Naive B cell (primary cell): Measurements from ENCODE around the gene MAP4K2. TPM values are rescaled to one million over a fixed set of nuclear protein-coding genes. Genes with fewer than 3 reads are reported as not detected.

Experiments used
- ATAC-seq, 2 donors: fragments of 150-1000 bp; cut with Tn5 transposase; 2 replicates each; pipeline ENCODE4 v1.10.0; 2021; ENCODE audit warnings: low read depth in 2 of 2, mild to moderate bottlenecking in 2 of 2, moderate library complexity in 2 of 2
- DNase-seq: peaks from one replicate; pipeline ENCODE4 v3.0.0; 2022
- H3K27ac Mint-ChIP-seq, 6 donors: one replicate each; pipeline ENCODE4 v1.8.0; 2020 to 2022; ENCODE audit warnings: mild to moderate bottlenecking in 6 of 6, mixed read lengths in 6 of 6, moderate library complexity in 5 of 6, inconsistent platforms in 2 of 6
- H3K27me3 Mint-ChIP-seq, 3 donors: one replicate each; pipeline ENCODE4 v1.8.0; 2021 to 2022; ENCODE audit warnings: mixed read lengths in 3 of 3, mild to moderate bottlenecking in 1 of 3
- H3K36me3 Mint-ChIP-seq, 2 donors: one replicate each; pipeline ENCODE4 v1.8.0; 2020 to 2022; ENCODE audit warnings: mixed read lengths in 2 of 2, inconsistent platforms in 1 of 2, mild to moderate bottlenecking in 1 of 2
- H3K4me1 Mint-ChIP-seq, 3 donors: one replicate each; pipeline ENCODE4 v1.8.0; 2020 to 2022; ENCODE audit warnings: mixed read lengths in 3 of 3, inconsistent platforms in 1 of 3, mild to moderate bottlenecking in 1 of 3, moderate library complexity in 1 of 3
- H3K4me3 Mint-ChIP-seq, 8 donors: one replicate each; pipeline ENCODE4 v1.8.0; 2020 to 2022; ENCODE audit warnings: mild to moderate bottlenecking in 8 of 8, mixed read lengths in 8 of 8, moderate library complexity in 8 of 8, inconsistent platforms in 2 of 8
- H3K9me3 Mint-ChIP-seq, 7 donors: one replicate each; pipeline ENCODE4 v1.8.0; 2020 to 2022; ENCODE audit warnings: mixed read lengths in 7 of 7, mild to moderate bottlenecking in 5 of 7, inconsistent platforms in 2 of 7, moderate library complexity in 1 of 7
- polyA plus RNA-seq, 6 donors: library from polyadenylated mRNA; unstranded; fragments of 300-500 nt; fragmentation: Illumina TruSeq; gene quantifications; one replicate each; pipeline ENCODE4 v1.2.3, GENCODE V29; 2021; ENCODE audit warnings: low read depth in 6 of 6

MAP4K2 gene
- polyA plus RNA-seq, 6 donors from 2014 or later, result 29.8 to 65.0 (median 39.7) TPM

DNA sequence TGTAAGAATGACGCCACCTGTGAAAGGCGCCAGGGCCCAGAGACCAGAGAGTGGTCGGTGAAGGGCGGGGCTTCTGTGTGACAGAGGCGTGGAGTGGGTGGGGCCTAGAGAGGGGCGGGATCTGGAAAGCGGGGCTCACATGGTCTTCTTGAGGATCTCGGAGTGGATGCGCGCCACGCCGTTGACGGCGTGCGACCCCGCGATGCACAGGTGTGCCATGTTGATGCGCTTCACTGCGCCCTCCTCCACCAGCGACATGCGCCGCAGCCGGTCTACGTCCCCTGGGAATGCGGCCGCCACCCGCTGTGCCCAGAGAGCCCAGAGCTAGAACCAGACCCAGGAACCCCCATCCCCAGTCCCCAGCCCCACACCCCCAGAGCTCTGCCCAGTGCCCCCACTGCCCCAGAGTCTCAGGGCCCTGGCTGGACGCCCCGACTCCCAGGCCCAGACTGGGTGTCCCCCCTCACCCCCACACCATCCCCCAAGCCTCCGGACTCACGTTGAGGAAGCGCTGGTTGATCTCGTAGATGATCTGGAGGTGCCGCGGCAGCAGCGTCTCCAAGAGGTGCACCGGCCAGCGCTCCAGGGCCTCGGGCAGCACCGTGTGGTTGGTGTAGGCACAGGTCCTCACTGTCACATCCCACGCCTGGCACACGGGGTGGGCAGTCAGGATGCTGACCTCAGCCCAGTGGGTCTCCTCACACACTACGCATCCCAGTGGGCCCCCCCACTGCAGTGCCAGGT lies 49.5 kb downstream of the MAP4K2 start:
- Mint-ChIP-seq H3K36me3 (peaks cover 0 to 25% of the 10 kb centered on the region in 2 donors), H3K27ac (peak overlapping the region in 2 of 6 donors; percentile 57 to 70), H3K9me3 (no peaks in the 10 kb centered on the region), H3K4me3 (no peak overlapping the region), H3K27me3 (no peaks in the 10 kb centered on the region), H3K4me1 (peaks cover 23 to 41% (median 26%) of the 10 kb centered on the region in 3 donors)
- ATAC-seq, result no peak
- DNase-seq, result no peak

DNA sequence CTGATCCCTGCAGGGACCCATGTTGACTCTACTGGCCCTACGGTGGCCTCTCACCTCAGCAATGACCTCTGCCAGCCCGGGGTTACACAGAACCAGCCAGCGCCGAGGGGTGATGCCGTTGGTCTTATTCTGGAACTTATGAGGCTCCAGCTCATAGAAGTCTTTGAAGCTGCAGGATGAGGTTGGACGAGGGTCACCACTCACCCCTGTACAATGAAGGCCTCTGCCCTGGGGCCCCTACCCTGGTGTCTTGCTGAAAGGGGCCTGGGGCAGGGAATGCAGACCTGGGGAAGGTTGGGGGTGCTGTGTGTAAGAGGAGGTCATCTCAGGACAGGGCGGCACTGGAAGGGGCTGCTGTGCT lies 50.0 kb downstream of the MAP4K2 start:
- Mint-ChIP-seq H3K36me3 (peaks cover 0 to 25% of the 10 kb centered on the region in 2 donors), H3K4me1 (peaks cover 27 to 47% (median 29%) of the 10 kb centered on the region in 3 donors), H3K27me3 (no peaks in the 10 kb centered on the region), H3K9me3 (no peaks in the 10 kb centered on the region), H3K27ac (peak overlapping the region in 1 of 6 donors; percentile 57), H3K4me3 (no peak overlapping the region)
- DNase-seq (no peak), ATAC-seq (no peak)

DNA sequence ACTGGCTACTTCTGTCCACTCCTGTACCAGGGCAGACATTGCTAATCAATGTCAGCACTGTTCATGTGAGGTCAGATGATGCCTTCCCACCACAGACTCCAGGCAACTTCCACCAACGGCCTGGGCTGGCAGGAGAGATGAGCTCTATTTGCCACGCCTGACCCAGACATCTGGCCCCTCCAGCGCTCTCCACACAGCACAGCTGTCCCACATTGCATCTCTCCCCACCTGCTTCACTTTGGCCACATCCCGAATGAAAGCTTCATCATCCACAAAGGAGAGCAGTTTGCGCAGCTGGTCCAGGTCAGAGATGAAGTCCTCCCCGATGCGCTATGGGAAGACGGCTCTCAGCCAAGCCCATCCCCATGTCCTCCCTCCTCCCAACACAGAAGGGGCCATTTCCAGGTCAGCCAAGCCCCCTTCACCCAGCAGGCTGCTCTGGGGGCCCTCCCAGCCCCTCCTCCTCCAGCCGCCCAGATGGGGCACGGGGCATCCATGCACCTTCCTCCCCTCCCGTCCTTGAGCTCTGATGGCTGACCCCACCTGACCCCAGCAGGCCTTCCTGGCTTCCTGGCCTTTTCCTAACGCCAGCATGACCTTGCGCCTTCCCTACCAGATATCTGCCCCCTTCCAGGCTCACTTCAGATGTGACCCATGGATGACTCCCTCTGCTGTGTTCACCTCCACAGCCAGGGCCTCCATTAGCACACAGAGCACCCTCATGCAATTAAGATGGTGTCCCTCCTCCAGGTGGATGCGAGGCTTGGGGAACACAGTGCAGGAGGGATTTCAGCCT lies 50.6 kb downstream of the MAP4K2 start:
- no peaks in the 10 kb centered on the region for H3K9me3 Mint-ChIP-seq
- H3K27me3 Mint-ChIP-seq, result no peaks in the 10 kb centered on the region
- peak overlapping the region in 2 of 6 donors; percentile 57 to 79 for H3K27ac Mint-ChIP-seq
- peak overlapping the region in 2 of 8 donors; percentile 37 to 60 for H3K4me3 Mint-ChIP-seq
- no peak for DNase-seq
- H3K4me1 Mint-ChIP-seq, result peaks cover 29 to 49% (median 32%) of the 10 kb centered on the region in 3 donors
- ATAC-seq, result no peak
- peaks cover 0 to 25% of the 10 kb centered on the region in 2 donors for H3K36me3 Mint-ChIP-seq

DNA sequence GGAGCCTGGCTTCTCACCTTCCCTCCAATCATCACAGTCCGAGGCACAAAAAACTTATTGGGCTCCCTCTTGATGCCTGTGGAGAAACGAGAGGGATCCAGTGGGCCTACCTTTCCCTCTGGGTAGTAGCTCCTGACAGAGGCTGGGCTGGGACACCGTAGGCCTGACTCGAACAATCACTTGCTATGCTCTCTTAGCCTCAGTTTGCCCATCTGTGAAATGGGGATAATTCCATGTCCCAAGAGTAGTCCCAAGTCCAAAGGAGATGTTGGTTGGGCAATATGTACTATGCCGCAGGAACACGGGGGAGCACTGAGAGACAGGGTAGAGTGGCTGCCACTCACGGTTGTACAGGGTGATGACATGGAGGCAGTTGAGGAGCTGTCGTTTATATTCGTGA lies 51.4 kb downstream of the MAP4K2 start:
- Mint-ChIP-seq H3K36me3 (peaks cover 0 to 25% of the 10 kb centered on the region in 2 donors), H3K4me3 (no peak overlapping the region), H3K27me3 (no peaks in the 10 kb centered on the region), H3K9me3 (no peaks in the 10 kb centered on the region), H3K4me1 (peaks cover 27 to 55% (median 39%) of the 10 kb centered on the region in 3 donors), H3K27ac (peak overlapping the region in 1 of 6 donors; percentile 71)
- no peak for ATAC-seq
- DNase-seq, result no peak

DNA sequence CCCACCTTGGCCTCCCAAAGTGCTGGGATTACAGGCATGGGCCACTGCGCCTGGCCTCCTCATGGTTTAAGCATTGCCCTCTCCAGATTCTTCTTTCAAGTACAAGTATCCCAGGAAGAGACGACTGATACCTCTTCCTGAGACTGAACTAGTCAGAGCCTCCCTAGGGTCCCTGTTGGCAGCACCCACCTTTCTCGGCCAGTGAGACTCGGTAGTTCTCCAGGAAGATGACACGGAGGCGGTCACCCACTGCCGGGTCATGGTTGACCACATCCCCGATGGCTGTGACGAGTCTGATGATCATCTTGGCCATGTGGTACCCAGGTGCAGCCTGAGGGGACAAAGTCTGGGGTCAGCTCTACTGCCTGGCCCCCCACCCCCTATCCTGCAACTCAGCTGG lies 51.9 kb downstream of the MAP4K2 start:
- DNase-seq, result no peak

DNA sequence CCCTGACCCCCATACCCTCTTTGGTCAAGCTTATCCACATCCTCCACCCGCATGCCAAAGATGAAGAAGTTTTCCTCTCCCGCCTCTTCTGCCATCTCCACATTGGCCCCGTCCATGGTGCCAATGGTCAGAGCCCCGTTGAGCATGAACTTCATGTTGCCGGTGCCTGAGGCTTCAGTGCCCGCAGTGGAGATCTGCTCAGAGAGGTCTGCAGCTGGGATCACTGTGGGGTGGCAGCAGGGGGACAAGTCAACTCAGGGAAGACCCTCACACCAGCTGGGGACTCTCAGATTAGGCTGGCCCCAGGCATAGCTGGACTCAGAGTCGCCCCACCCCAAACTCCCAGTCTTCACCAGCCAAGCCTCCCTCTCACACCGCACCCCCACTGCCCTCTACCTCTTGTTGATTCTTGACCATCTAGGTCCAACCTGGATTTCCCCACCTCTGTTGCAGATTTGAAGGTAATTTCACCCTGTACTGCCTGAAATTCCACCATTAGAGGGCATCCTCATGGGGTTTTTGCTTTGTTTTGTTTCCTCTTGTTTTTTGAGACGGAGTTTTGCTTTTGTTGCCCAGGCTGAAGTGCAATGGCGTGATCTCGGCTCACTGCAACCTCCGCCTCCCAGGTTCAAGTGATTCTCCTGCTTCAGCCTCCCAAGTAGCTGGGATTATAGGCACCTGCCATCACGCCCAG lies 52.5 kb downstream of the MAP4K2 start:
- Mint-ChIP-seq H3K4me1 (peaks cover 31 to 60% (median 50%) of the 10 kb centered on the region in 3 donors), H3K36me3 (peaks cover 0 to 25% of the 10 kb centered on the region in 2 donors), H3K4me3 (peak overlapping the region in 5 of 8 donors; percentile 40 to 83 (median 55)), H3K9me3 (no peaks in the 10 kb centered on the region), H3K27me3 (no peaks in the 10 kb centered on the region), H3K27ac (peak overlapping the region in 4 of 6 donors; percentile 58 to 72 (median 69))
- ATAC-seq (no peak), DNase-seq (no peak)

More for the DNA sequence above, 51.9 kb downstream of the MAP4K2 start:
- Mint-ChIP-seq H3K4me1 (peaks cover 30 to 60% (median 43%) of the 10 kb centered on the region in 3 donors), H3K36me3 (peaks cover 0 to 25% of the 10 kb centered on the region in 2 donors), H3K9me3 (no peaks in the 10 kb centered on the region), H3K27ac (peak overlapping the region in 1 of 6 donors; percentile 67), H3K27me3 (no peaks in the 10 kb centered on the region), H3K4me3 (no peak overlapping the region)
- ATAC-seq, result no peak

DNA sequence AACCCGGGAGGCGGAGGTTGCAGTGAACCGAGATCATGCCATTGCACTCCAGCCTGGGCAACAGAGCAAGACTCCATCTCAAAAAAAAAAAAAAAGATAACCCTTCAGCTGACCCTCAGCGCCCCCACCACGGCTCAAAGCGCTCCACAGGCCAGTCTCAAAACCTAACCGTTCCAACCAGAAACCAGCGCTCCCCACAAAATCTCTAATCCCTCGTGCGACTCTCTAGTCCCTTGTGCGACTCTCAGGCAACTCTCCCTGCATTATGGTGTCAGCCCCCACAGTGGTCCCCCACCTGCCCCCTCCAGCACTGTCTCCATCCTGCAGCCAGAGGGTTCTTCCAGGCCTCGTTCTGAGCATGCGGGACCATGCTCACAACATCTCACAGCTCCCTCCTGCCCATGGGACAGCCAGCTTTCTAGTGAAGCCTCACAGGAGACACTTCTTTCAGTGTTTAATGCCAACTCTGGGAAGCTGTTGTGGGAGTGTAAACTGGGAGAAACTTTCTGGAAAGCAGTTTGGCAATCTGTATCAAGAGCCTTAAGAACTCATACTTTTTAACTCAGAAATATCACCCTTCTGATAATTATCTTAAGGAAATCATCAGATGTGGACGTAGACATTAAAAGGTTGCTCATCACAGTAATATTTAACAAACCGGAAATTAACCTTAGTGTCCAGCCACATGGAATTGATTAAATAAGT lies 54.9 kb downstream of the MAP4K2 start:
- no peak for ATAC-seq
- H3K36me3 Mint-ChIP-seq, result peaks cover 0 to 18% of the 10 kb centered on the region in 2 donors
- no peak for DNase-seq
- H3K27ac Mint-ChIP-seq, result peak overlapping the region in 4 of 6 donors; percentile 38 to 99 (median 90)
- peak overlapping the region in 6 of 8 donors; percentile 33 to 92 (median 60) for H3K4me3 Mint-ChIP-seq
- no peaks in the 10 kb centered on the region for H3K9me3 Mint-ChIP-seq
- H3K4me1 Mint-ChIP-seq, result peaks cover 40 to 65% (median 63%) of the 10 kb centered on the region in 3 donors
- H3K27me3 Mint-ChIP-seq, result no peaks in the 10 kb centered on the region

DNA sequence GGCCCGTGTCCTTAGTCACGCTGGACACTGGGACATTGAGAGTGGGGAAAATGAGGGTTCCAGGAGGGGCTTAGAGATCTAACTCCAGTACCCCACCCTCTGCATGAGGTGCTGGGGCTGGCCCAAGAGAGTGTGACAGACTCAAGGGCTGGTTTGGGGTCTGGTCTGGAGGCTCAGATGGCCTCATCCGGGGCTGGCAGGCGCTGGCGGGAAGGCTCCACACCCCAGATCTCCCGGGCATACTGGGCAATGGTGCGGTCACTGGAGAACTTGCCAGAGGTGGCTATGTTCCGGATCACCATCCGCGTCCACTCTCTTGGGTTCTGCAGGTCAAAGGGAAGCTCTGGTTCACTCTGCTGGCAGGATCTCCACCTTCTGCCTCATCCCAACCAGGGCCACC lies 56.5 kb downstream of the MAP4K2 start:
- Mint-ChIP-seq H3K4me1 (peaks cover 41 to 66% (median 64%) of the 10 kb centered on the region in 3 donors), H3K27me3 (no peaks in the 10 kb centered on the region), H3K4me3 (peak overlapping the region; percentile 73 to 99 (median 94)), H3K9me3 (no peaks in the 10 kb centered on the region), H3K27ac (peak overlapping the region; percentile 70 to 99 (median 94)), H3K36me3 (peaks cover 0 to 12% of the 10 kb centered on the region in 2 donors)
- DNase-seq, result no peak
- no peak for ATAC-seq

DNA sequence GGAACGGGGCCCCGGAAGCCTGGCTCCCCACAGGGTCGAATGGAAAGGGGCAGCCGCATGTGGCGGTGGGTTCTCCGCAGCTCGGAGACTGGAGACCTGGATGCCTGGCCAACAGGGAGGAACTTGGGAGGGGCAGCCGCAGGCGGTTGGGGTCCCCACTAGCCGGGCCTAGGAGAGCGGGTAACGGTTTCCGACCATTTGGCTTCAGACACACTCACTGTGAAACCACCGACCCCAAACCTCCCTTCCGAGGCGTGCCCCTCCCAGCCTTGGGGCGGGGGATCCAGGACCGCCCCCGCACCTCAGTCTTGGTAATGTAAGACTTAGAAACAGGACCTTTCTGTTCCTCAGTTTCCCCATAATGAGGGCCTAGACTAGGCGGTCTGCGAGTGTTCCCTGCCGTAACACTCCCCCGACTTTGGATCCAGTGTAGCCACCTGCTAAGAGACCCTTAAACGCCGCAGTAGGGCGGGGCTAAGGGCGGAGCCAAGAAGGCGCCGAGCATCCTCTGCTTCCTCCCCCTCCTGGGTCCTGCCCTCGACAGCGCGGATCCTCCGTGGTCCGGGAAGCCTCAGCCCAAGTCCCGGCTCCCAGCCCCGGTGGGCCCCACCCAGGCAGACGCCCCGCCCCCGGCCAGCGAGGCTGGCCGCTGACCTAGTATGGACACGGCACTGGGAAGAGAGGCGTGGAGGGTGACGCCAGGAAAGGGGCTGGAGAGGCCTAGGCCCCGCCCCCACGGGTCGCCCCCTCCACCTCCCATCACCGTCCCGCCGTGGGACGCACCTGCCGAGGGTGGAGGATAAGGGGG lies 57.3 kb downstream of the MAP4K2 start:
- peak overlapping the region; percentile 92 to 99 (median 97) for H3K4me3 Mint-ChIP-seq
- DNase-seq, result peak; percentile 90
- peak; percentile 44 to 47 for ATAC-seq
- H3K27ac Mint-ChIP-seq, result peak overlapping the region; percentile 98 to 100 (median 99)
- peaks cover 43 to 71% (median 63%) of the 10 kb centered on the region in 3 donors for H3K4me1 Mint-ChIP-seq
- H3K27me3 Mint-ChIP-seq, result no peaks in the 10 kb centered on the region
- H3K9me3 Mint-ChIP-seq, result no peaks in the 10 kb centered on the region
- peaks cover 0 to 7% of the 10 kb centered on the region in 2 donors for H3K36me3 Mint-ChIP-seq

DNA sequence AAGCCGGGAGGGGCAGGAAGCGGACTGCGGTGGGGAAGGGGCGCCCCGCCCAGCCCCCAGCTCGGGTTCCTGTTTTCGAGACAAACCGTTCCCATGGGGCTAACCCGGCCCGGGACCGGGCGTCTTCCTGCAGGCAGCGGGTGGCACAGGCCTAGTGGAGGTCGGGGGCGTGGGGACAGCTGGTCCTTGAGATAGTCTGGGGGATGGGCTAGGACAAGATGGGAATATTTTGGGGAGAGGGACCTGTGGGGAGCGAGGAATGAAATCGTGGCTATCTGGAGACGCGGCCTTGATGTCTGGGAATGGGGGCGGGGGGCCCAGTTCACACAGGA lies 57.9 kb downstream of the MAP4K2 start:
- H3K36me3 Mint-ChIP-seq, result peaks cover 0 to 7% of the 10 kb centered on the region in 2 donors
- peak overlapping the region; percentile 92 to 99 (median 97) for H3K4me3 Mint-ChIP-seq
- no peaks in the 10 kb centered on the region for H3K9me3 Mint-ChIP-seq
- H3K4me1 Mint-ChIP-seq, result peaks cover 43 to 71% (median 63%) of the 10 kb centered on the region in 3 donors
- peak overlapping the region; percentile 98 to 100 (median 99) for H3K27ac Mint-ChIP-seq
- DNase-seq (peak; percentile 99), ATAC-seq (peak; percentile 51 to 57)
- no peaks in the 10 kb centered on the region for H3K27me3 Mint-ChIP-seq

DNA sequence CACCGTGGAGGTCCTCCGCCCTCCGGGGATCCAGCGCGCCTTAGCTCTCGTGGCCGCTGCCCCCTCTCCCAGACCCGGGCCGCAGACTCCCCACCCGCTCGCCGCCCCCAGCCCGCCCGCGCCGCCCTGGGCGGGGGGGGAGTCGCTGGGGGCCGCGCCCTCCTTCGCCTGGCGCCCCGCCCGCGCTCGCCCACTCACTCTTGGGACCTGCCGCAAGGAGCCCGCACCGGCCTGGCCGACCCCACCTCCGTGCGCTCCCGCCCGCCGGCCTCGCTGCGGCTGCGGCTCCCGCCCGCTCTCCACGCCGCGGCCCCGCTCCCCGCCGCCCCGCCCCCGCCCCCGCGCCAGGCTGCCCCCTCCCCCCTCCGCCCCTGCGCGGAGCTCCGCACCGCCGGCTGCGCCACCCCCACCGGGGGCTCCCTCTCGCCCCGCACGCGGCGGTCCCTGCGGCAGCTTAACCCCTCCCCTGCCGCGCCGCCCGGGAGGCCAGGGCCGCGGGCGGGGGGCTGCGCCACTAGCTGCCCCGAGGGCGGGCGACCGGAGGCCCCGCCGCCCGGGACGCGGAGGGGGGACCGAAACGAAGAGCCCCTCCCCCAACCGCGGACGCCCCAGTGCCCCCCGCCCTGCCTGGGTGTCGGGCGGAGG lies 58.3 kb downstream of the MAP4K2 start:
- H3K4me3 Mint-ChIP-seq, result peak overlapping the region; percentile 93 to 100 (median 98)
- no peaks in the 10 kb centered on the region for H3K9me3 Mint-ChIP-seq
- ATAC-seq (peak; percentile 3 to 9), DNase-seq (peak; percentile 70)
- no peaks in the 10 kb centered on the region for H3K27me3 Mint-ChIP-seq
- peak overlapping the region; percentile 99 to 100 (median 99) for H3K27ac Mint-ChIP-seq
- H3K36me3 Mint-ChIP-seq, result peaks cover 0 to 10% of the 10 kb centered on the region in 2 donors
- H3K4me1 Mint-ChIP-seq, result peaks cover 42 to 71% (median 61%) of the 10 kb centered on the region in 3 donors
